Measurements from ENCODE around the gene LSM4. TPM values are rescaled to one million over a fixed set of nuclear protein-coding genes. Genes with fewer than 3 reads are reported as not detected.
A peak's percentile ranks its signal among the peaks of the same experiment; 100 is the strongest.

LSM4 gene
- total and polyA plus RNA-seq, 10 of the 15 experiments (the other 5 are each of a cell fraction or from before 2014, with no cell fraction given), result 12.6 to 652 (median 217) TPM

GRCh38 chr19:18291590-18292461, 31.1 kb downstream of the LSM4 start (continued):
- TF ChIP-seq NFYA (IDR thresholded peaks at IDR 0.05; ENCODE audit: borderline replicate concordance, low read depth, low read length) (no peak), BCLAF1 (IDR thresholded peaks at IDR 0.05) (no peak), SMARCA5 (IDR thresholded peaks at IDR 0.05) (no peak; the same call in 1 of the 2 replicates), STAT3 (IDR thresholded peaks at IDR 0.05; ENCODE audit: low read depth, low read length) (no peak), GABPA (IDR thresholded peaks at IDR 0.05; ENCODE audit: low read depth) (no peak; the same call in 1 of the 2 replicates), BRCA1 (IDR thresholded peaks at IDR 0.05; ENCODE audit: low read depth, low read length) (no peak), CHD4 (IDR thresholded peaks at IDR 0.05) (no peak), USF1 (IDR thresholded peaks at IDR 0.05; ENCODE audit: borderline replicate concordance, extremely low read length, insufficient read depth, low read depth, low read length) (no peak), RELA (IDR thresholded peaks at IDR 0.05; ENCODE audit: borderline replicate concordance, partially characterized antibody) (no peak), NR2C1 (IDR thresholded peaks at IDR 0.05) (peak; percentile 39; the same call in 1 of the 2 replicates), ZNF207 (IDR thresholded peaks at IDR 0.05; ENCODE audit: borderline replicate concordance) (no peak), POLR2AphosphoS5 (IDR thresholded peaks at IDR 0.05; ENCODE audit: low read length) (peak; percentile 52; the same call in 1 of the 2 replicates), IKZF1 (conservative IDR thresholded peaks at IDR 0.05) (peak; percentile 90), HSF1 (IDR thresholded peaks at IDR 0.05; ENCODE audit: low read depth, low read length) (no peak; the same call in 1 of the 2 replicates), HDGF (IDR thresholded peaks at IDR 0.05) (no peak), SIX5 (IDR thresholded peaks at IDR 0.05; ENCODE audit: low read depth, low read length, severe bottlenecking) (no peak), ZNF592 (IDR thresholded peaks at IDR 0.05) (0 out of 2 replicates have a peak, but pooled peaks have one; percentile 72), ZNF24 (IDR thresholded peaks at IDR 0.05) (peak; percentile 91), DPF2 (IDR thresholded peaks at IDR 0.05) (peak; percentile 76), LARP7 (IDR thresholded peaks at IDR 0.05) (peak; percentile 89; the same call in 1 of the 2 replicates)
